ENCODE data around the gene LUC7L.

Gene LUC7L

DNA sequence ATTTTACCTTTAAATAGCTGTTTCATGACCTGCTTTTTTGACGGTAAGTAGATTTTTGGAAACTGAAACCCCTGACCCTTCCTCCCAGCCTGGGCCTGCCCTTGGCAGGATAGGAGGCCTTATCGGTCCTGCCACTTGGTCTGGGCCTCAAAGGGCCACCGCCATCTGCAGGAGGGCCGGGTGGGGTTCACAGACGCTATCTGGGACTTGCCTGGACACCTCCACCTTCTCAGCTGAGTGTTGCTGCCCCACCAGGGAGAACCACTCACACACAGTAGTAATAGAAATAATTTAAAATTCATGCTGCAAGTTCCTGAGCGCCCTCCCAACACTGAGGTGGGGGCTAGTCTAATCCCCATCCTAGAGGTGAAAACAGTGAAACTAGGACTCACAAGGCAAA is 86.2 kb downstream of the LUC7L start:
- DNase-seq (ENCODE audit: low read depth), result no peak

DNA sequence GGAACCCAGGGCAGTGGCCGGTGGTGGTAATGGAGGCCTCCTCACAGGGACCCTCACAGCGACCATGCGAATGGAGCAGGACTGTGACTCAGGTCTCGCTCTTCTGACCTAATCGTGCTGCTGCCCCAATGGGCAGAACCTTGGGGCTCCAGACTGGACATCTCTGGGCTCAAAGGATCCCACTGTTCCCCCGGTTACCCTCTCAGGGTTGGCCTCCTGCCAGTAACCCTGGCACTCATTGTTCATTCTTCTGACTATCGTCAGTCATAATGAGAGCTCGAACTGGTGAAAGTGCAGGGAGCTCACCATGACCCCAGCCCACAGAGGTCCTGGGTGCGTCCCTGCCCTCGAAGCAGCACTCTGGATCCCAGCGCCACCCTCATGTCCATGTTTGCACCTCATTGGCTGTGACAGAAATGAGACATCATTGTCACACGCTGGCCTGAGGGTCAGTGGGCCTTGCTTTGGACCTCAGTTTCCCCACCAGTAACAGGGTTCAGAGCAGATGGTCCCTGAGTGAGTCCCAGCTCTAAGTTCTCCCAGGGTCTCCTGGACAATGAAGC is 86.8 kb downstream of the LUC7L start:
- no peak for DNase-seq (ENCODE audit: low read depth)

DNA sequence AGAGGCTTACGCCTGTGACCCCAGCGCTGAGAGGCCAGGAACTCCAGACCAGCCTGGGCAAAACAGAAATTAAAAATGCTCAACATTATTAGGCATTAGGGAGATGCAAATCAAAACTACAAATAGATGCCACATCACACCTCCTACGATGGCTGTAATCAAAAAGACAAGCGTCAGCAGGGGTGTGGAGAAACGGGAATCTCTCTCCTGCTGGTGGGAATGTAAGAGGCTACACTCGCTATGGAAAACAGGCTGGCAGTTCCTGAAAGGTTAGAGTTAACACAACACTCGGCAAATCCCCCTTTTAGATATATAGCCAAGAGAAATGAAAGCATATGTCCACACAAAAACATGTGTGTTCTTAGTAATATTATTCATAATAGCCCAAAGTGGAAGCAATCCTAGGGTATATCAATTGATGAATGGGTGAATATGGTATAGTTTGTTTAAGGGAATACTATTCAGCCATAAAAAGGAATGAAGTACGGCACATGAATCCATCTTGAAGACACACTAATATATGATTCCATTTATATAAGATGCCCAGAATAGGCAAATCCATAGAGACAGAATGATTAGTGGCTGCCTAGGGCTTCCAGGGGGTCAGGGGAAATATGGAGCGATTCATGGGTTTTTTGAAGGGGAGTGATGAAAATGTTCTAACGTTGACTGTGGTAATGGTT is 88.9 kb downstream of the LUC7L start:
- DNase-seq (ENCODE audit: low read depth), result no peak
